Measurements from ENCODE around the gene CTBS.

- TF ChIP-seq, protein P1, sequence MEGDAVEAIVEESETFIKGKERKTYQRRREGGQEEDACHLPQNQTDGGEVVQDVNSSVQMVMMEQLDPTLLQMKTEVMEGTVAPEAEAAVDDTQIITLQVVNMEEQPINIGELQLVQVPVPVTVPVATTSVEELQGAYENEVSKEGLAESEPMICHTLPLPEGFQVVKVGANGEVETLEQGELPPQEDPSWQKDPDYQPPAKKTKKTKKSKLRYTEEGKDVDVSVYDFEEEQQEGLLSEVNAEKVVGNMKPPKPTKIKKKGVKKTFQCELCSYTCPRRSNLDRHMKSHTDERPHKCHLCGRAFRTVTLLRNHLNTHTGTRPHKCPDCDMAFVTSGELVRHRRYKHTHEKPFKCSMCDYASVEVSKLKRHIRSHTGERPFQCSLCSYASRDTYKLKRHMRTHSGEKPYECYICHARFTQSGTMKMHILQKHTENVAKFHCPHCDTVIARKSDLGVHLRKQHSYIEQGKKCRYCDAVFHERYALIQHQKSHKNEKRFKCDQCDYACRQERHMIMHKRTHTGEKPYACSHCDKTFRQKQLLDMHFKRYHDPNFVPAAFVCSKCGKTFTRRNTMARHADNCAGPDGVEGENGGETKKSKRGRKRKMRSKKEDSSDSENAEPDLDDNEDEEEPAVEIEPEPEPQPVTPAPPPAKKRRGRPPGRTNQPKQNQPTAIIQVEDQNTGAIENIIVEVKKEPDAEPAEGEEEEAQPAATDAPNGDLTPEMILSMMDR (IDR thresholded peaks at IDR 0.05), result no peak
- no peak for TF ChIP-seq EZH2 (IDR thresholded peaks at IDR 0.05)
- no peak for TF ChIP-seq EZH2phosphoT487 (IDR thresholded peaks at IDR 0.05)
Observed at GRCh38 chr1:84615790-84616189, 41.5 kb upstream of the CTBS start.
